ENCODE data around the gene GYPA. TPM values are rescaled to one million over a fixed set of nuclear protein-coding genes. Genes with fewer than 3 reads are reported as not detected.
"Not testable (repeated sequence)": the region's sequence is repeated elsewhere in the genome, so short reads cannot be mapped to it uniquely, and the experiment has no call there.

The GYPA gene
- total RNA-seq (100 to 1,000 TPM in 1 of 2 donors, not detected in 1; 338 TPM), polyA plus RNA-seq (not detected)

- not testable (repeated sequence) for H3K27me3 ChIP-seq (ENCODE audit: control insufficient read depth in 4 of 4, insufficient read depth in 4 of 4, low read length in 3 of 4); H3K9me3 ChIP-seq (ENCODE audit: control insufficient read depth in 4 of 4, low read length in 3 of 4); H3K36me3 ChIP-seq (ENCODE audit: control insufficient read depth in 4 of 4, insufficient read depth in 3 of 4, low read depth in 1 of 4, low read length in 3 of 4); H3K27ac ChIP-seq (ENCODE audit: low read depth in 1 of 2, low read length in 2 of 2); H3K4me1 ChIP-seq (ENCODE audit: control insufficient read depth in 4 of 4, insufficient read depth in 4 of 4, low read length in 3 of 4); DNase-seq (ENCODE audit: low spot score); H3K4me3 ChIP-seq (ENCODE audit: low read depth in 1 of 3, low read length in 3 of 3); H3K9ac ChIP-seq (ENCODE audit: low read depth in 1 of 2, low read length in 2 of 2)
- 75% methylated on average over 4 of the region's 4 CpGs for WGBS
These were observed at the start of gene GYPA for GRCh38 chr4:144140594-144141295. GYPA (minus strand) TSS chr4:144140718; CDS start chr4:144140635, 83 bp downstream.

GRCh38 chr4:144190009-144190408, 49.5 kb upstream of the GYPA start:
- DNase-seq (ENCODE audit: low spot score) = no peak
- 14% methylated on average over 2 of the region's 2 CpGs for WGBS
- no peak for TF ChIP-seq JUND (IDR thresholded peaks at IDR 0.05)
- TF ChIP-seq FOXA1 (IDR thresholded peaks at IDR 0.05) = no peak
- no peak for TF ChIP-seq RXRA (IDR thresholded peaks at IDR 0.05)
- TF ChIP-seq EGR1 (IDR thresholded peaks at IDR 0.05; ENCODE audit: low read depth in 2 of 2) = no peak
- TF ChIP-seq REST (IDR thresholded peaks at IDR 0.05) = no peak

GRCh38 chr4:144189121-144189520, 48.6 kb upstream of the GYPA start:
- Histone ChIP-seq H3K9me3 (ENCODE audit: control insufficient read depth in 4 of 4, low read length in 3 of 4) (no peaks in the 10 kb centered on the region), H3K4me1 (ENCODE audit: control insufficient read depth in 4 of 4, insufficient read depth in 4 of 4, low read length in 3 of 4) (peaks cover 0 to 1% (median 0%) of the 10 kb centered on the region in 4 donors), H3K27me3 (ENCODE audit: control insufficient read depth in 4 of 4, insufficient read depth in 4 of 4, low read length in 3 of 4) (no peaks in the 10 kb centered on the region), H3K27ac (ENCODE audit: low read depth in 1 of 2, low read length in 2 of 2) (no peak overlapping the region), H3K36me3 (ENCODE audit: control insufficient read depth in 4 of 4, insufficient read depth in 3 of 4, low read depth in 1 of 4, low read length in 3 of 4) (no peaks in the 10 kb centered on the region), H3K4me3 (ENCODE audit: low read depth in 1 of 3, low read length in 3 of 3) (no peak overlapping the region), H3K9ac (ENCODE audit: low read depth in 1 of 2, low read length in 2 of 2) (no peak overlapping the region)
- DNase-seq (ENCODE audit: low spot score) = no peak
- TF ChIP-seq GABPA (IDR thresholded peaks at IDR 0.05 in 1 of 2, conservative IDR thresholded peaks at IDR 0.05 in 1 of 2) (no peak), YY1 (IDR thresholded peaks at IDR 0.05) (no peak), CTCF (IDR thresholded peaks at IDR 0.05; ENCODE audit: low read depth, low read length, missing input control) (no peak)
- WGBS = 25% methylated on average over 3 of the region's 3 CpGs

More at GRCh38 chr4:144190009-144190408, 49.5 kb upstream of the GYPA start:
- no peaks in the 10 kb centered on the region for H3K36me3 ChIP-seq (ENCODE audit: control insufficient read depth in 4 of 4, insufficient read depth in 3 of 4, low read depth in 1 of 4, low read length in 3 of 4)
- H3K9ac ChIP-seq (ENCODE audit: low read depth in 1 of 2, low read length in 2 of 2) = no peak overlapping the region
- no peaks in the 10 kb centered on the region for H3K9me3 ChIP-seq (ENCODE audit: control insufficient read depth in 4 of 4, low read length in 3 of 4)
- H3K4me1 ChIP-seq (ENCODE audit: control insufficient read depth in 4 of 4, insufficient read depth in 4 of 4, low read length in 3 of 4) = peaks cover 0 to 1% (median 0%) of the 10 kb centered on the region in 4 donors
- H3K4me3 ChIP-seq (ENCODE audit: low read depth in 1 of 3, low read length in 3 of 3) = no peak overlapping the region
- no peaks in the 10 kb centered on the region for H3K27me3 ChIP-seq (ENCODE audit: control insufficient read depth in 4 of 4, insufficient read depth in 4 of 4, low read length in 3 of 4)
- H3K27ac ChIP-seq (ENCODE audit: low read depth in 1 of 2, low read length in 2 of 2) = no peak overlapping the region
